ENCODE data around the gene CNNM2.
"Not testable (repeated sequence)": the region's sequence is repeated elsewhere in the genome, so short reads cannot be mapped to it uniquely, and the experiment has no call there.

CNNM2 gene

DNA sequence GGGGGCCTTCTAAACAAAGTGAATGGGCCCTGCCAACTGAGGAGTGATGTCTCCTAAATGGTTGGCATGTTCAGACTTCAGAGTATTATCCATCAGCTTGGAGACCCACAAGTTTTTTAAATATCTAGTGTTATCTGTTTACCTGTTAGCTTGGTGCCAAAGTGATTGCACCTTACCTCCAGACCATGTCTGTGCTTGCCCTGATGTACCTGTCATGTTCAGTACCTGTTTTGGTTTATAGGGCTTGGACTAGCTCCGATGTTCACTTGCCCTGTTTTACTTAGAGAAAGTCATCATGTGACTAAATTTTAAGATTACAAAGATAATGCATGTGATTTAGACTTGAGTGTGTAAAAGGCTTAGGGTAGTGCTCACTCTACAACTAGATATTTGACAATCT is 67.7 kb downstream of the CNNM2 start:
- no peak for DNase-seq (ENCODE audit: low read depth, low spot score)
- Histone ChIP-seq H3K27me3 (ENCODE audit: control insufficient read depth, insufficient read depth, low read length) (no peaks in the 10 kb centered on the region), H3K4me3 (ENCODE audit: low read length) (no peak overlapping the region), H3K9me3 (ENCODE audit: control insufficient read depth, insufficient read depth, low read length) (no peaks in the 10 kb centered on the region), H3K27ac (ENCODE audit: low read length) (no peak overlapping the region), H3K36me3 (ENCODE audit: control insufficient read depth, insufficient read depth, low read length) (no peaks in the 10 kb centered on the region), H3K4me1 (ENCODE audit: control insufficient read depth, insufficient read depth, low read length) (no peaks in the 10 kb centered on the region; the same call in 1 of the 2 replicates)
- no CpG with 5 or more reads among the region's 1 CpG for WGBS (ENCODE audit: insufficient coverage, insufficient read length)

DNA sequence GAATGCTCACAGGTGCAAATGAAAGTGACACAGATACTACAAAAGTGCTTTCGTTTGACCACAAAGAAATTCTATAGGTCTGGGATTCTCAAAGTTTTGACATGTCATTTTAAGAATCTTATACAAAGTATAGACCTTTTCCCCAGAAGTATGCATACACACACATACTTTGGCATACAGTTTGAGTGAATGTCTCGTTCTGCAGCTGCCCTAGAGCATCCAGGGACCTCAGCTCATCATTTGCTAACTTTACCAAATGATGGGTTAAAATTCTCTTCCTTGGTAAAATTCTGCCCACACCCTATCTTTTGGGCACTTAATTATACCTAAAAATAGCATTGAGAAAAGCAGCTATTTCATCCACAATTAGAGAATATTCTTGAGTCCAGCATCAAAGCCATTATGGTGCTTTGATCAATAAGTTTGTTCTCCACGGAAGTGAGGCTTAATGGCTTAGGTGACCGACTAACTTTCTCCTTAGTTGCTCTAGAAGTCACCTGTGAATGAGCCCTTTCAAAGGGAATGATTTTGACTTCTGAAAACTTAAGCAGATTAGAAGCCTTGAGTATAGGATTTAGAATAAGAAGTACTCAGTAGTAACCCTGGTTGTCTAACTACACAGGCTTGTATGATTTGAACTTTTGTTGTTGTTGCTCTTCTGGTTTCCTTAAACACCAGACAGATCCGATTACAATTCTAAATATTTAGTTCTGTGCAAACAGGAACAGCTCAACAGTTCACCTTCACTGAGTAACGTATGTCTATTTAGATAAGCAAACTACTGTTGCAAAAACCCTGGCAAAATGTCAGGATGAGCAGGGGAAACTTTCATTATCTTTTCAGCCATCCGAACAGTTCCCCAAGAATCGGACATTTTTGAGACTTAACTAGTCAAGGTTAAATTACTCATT is 70.6 kb downstream of the CNNM2 start:
- DNase-seq (ENCODE audit: low read depth, low spot score): no peak
- Histone ChIP-seq H3K9me3 (ENCODE audit: control insufficient read depth, insufficient read depth, low read length) (no peaks in the 10 kb centered on the region), H3K36me3 (ENCODE audit: control insufficient read depth, insufficient read depth, low read length) (no peaks in the 10 kb centered on the region), H3K27me3 (ENCODE audit: control insufficient read depth, insufficient read depth, low read length) (no peaks in the 10 kb centered on the region), H3K4me1 (ENCODE audit: control insufficient read depth, insufficient read depth, low read length) (no peaks in the 10 kb centered on the region), H3K4me3 (ENCODE audit: low read length) (no peak overlapping the region), H3K27ac (ENCODE audit: low read length) (no peak overlapping the region)
- no CpG with 5 or more reads among the region's 8 CpGs for WGBS (ENCODE audit: insufficient coverage, insufficient read length)

DNA sequence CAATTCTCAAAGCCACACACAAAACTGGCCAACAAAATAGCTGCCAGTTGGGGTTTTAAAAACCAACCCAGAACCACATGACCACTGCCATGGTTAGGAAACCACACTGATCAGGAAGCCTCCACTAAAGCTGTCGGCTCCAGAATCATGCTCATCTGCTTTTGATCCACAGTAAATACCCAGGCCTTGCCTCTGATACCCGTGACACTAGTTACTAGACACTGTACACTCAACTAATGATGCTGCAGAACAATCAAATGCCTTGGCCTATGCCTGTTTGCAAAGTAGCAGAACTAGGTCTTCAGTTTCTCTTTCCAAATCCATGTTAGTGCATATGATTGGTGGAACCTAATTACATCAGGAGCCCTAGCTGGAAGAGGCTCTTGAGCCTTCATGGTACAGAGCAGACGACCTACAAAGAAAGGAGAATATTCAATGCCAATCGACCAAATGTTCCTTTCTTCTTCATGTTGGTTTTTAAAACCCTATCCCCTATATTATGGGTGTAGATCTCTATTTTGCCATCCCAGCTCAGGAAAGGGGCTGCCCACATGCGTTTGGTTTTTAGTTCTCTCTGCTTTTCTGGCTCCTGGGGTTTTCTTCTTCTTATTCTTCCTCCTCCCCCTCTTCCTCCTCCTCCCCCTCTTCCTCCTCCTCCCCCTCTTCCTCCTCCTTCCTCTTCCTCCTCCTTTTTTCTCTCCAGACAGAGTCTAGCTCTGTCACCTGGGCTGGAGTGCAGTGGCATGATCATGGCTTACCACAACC is 76.6 kb downstream of the CNNM2 start:
- no peaks in the 10 kb centered on the region for H3K4me1 ChIP-seq (ENCODE audit: control insufficient read depth, insufficient read depth, low read length)
- no peak overlapping the region for H3K27ac ChIP-seq (ENCODE audit: low read length)
- no peaks in the 10 kb centered on the region for H3K36me3 ChIP-seq (ENCODE audit: control insufficient read depth, insufficient read depth, low read length)
- H3K9me3 ChIP-seq (ENCODE audit: control insufficient read depth, insufficient read depth, low read length): no peaks in the 10 kb centered on the region
- H3K4me3 ChIP-seq (ENCODE audit: low read length): no peak overlapping the region
- H3K27me3 ChIP-seq (ENCODE audit: control insufficient read depth, insufficient read depth, low read length): no peaks in the 10 kb centered on the region
- no peak for DNase-seq (ENCODE audit: low read depth, low spot score)
- WGBS (ENCODE audit: insufficient coverage, insufficient read length): no CpG with 5 or more reads among the region's 5 CpGs

DNA sequence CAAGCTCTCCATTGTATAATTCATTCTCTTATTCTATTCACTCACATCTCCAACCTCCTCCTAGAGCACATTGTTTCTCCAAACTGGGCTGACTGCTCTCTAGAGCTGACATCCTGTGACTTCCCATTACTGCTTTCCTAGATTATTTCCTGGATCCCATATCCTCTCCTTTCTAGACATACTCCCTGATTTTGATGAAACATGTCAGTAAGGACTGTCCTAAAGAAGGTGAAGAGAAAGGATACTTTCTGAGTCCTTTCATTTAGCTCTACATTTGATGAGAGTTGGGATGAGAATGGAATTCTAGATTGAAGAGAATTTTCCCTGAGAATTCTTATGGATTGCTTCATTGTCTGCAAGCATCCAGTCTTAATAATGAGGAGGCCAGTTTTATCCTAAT is 78.8 kb downstream of the CNNM2 start:
- H3K9me3 ChIP-seq (ENCODE audit: control insufficient read depth, insufficient read depth, low read length): no peaks in the 10 kb centered on the region
- no peak overlapping the region for H3K27ac ChIP-seq (ENCODE audit: low read length)
- DNase-seq (ENCODE audit: low read depth, low spot score): no peak
- H3K27me3 ChIP-seq (ENCODE audit: control insufficient read depth, insufficient read depth, low read length): no peaks in the 10 kb centered on the region
- H3K36me3 ChIP-seq (ENCODE audit: control insufficient read depth, insufficient read depth, low read length): no peaks in the 10 kb centered on the region
- H3K4me1 ChIP-seq (ENCODE audit: control insufficient read depth, insufficient read depth, low read length): no peaks in the 10 kb centered on the region
- no peak overlapping the region for H3K4me3 ChIP-seq (ENCODE audit: low read length)

DNA sequence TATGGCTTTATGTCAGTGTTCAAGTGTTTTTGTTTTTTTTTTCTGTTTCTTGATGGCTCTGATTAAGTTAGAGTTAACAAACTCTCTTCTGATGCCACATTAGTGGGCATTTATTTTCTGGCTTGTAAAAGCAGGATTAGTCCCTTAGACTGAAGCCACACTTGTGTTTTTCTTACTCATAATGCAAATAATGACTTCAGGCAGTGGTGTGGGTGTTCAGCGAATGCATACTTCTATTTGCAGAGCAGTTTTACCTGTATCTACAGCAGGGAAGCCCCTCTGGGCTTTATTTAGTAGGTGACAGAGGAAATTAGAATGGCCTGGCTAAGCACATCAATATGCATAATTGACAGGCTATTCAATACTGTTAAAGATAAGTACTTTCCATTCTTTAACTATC is 79.9 kb downstream of the CNNM2 start:
- H3K36me3 ChIP-seq (ENCODE audit: control insufficient read depth, insufficient read depth, low read length): no peaks in the 10 kb centered on the region
- H3K9me3 ChIP-seq (ENCODE audit: control insufficient read depth, insufficient read depth, low read length): no peaks in the 10 kb centered on the region
- no peaks in the 10 kb centered on the region for H3K27me3 ChIP-seq (ENCODE audit: control insufficient read depth, insufficient read depth, low read length)
- H3K27ac ChIP-seq (ENCODE audit: low read length): no peak overlapping the region
- no CpG with 5 or more reads among the region's 1 CpG for WGBS (ENCODE audit: insufficient coverage, insufficient read length)
- H3K4me1 ChIP-seq (ENCODE audit: control insufficient read depth, insufficient read depth, low read length): no peaks in the 10 kb centered on the region
- DNase-seq (ENCODE audit: low read depth, low spot score): no peak
- H3K4me3 ChIP-seq (ENCODE audit: low read length): no peak overlapping the region

DNA sequence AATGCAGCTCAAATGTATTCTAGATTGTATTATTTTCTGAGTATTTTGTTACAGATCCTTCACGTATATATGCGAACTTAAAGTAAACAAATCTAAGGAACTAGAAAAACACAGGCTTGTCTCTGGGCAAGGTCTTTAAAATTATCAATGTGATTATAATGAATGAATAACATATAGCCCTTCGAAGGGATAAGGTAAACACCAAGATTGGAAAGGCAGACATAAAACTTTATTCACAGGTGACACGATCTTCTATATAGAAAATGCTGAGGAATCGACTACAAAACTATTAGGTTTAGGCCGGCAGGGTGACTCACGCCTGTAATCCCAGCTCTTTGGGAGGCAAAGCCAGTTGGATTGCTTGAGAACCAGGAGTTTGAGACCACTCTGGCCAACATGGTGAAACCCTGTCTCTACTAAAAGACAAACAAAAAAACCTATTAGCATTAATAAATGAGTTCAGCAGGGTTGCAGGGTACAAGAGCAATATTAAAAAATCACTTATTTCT is 80.4 kb downstream of the CNNM2 start:
- WGBS (ENCODE audit: insufficient coverage, insufficient read length): no CpG with 5 or more reads among the region's 7 CpGs
- no peaks in the 10 kb centered on the region for H3K4me1 ChIP-seq (ENCODE audit: control insufficient read depth, insufficient read depth, low read length)
- no peaks in the 10 kb centered on the region for H3K36me3 ChIP-seq (ENCODE audit: control insufficient read depth, insufficient read depth, low read length)
- H3K27ac ChIP-seq (ENCODE audit: low read length): no peak overlapping the region
- DNase-seq (ENCODE audit: low read depth, low spot score): no peak
- H3K4me3 ChIP-seq (ENCODE audit: low read length): no peak overlapping the region
- no peaks in the 10 kb centered on the region for H3K27me3 ChIP-seq (ENCODE audit: control insufficient read depth, insufficient read depth, low read length)
- H3K9me3 ChIP-seq (ENCODE audit: control insufficient read depth, insufficient read depth, low read length): no peaks in the 10 kb centered on the region

DNA sequence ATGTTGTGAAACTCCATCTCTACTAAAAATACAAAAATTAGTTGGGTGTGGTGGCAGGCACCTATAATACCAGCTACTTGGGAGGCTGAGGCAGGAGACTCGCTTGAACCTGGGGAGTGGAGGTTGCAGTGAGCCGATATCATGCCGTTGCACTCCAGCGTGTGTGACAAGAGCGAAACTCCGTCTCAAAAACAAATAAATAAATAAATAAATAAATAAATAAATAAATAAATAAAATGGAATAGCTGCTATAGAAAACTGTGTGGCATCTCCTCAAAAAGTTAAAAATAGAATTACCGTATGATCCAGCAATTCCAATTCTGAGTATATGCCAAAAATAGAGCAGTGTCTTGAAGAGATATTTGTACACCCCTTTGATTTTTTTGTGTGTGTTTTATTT is 82.0 kb downstream of the CNNM2 start:
- not testable (repeated sequence) for H3K9me3 ChIP-seq (ENCODE audit: control insufficient read depth, insufficient read depth, low read length); DNase-seq (ENCODE audit: low read depth, low spot score); H3K36me3 ChIP-seq (ENCODE audit: control insufficient read depth, insufficient read depth, low read length); H3K27me3 ChIP-seq (ENCODE audit: control insufficient read depth, insufficient read depth, low read length); H3K4me3 ChIP-seq (ENCODE audit: low read length); H3K4me1 ChIP-seq (ENCODE audit: control insufficient read depth, insufficient read depth, low read length); H3K27ac ChIP-seq (ENCODE audit: low read length)
- WGBS (ENCODE audit: insufficient coverage, insufficient read length): no CpG with 5 or more reads among the region's 7 CpGs

DNA sequence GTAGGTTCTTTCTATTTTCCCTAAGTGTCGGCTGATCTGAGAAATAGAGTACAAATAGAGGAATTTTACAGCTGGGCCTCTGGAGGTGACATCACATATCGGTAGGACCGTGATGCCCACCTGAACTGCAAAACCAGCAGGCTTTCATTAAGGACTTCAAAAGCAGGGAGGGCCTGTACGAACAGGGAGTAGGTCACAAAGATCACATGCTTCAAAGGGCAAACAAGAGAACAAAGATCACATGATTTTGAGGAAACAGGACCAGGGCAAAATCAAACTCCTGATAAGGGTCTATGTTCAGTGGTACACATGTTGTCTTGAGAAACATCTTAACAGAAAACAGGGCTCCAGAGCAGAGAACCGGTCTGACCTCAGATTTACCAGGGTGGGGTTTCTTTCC is 88.9 kb downstream of the CNNM2 start:
- Histone ChIP-seq H3K4me1 (ENCODE audit: control insufficient read depth, insufficient read depth, low read length) (no peaks in the 10 kb centered on the region), H3K4me3 (ENCODE audit: low read length) (no peak overlapping the region), H3K9me3 (ENCODE audit: control insufficient read depth, insufficient read depth, low read length) (no peaks in the 10 kb centered on the region), H3K27me3 (ENCODE audit: control insufficient read depth, insufficient read depth, low read length) (no peaks in the 10 kb centered on the region), H3K27ac (ENCODE audit: low read length) (no peak overlapping the region), H3K36me3 (ENCODE audit: control insufficient read depth, insufficient read depth, low read length) (no peaks in the 10 kb centered on the region)
- no peak for DNase-seq (ENCODE audit: low read depth, low spot score)
- no CpG with 5 or more reads among the region's 5 CpGs for WGBS (ENCODE audit: insufficient coverage, insufficient read length)

DNA sequence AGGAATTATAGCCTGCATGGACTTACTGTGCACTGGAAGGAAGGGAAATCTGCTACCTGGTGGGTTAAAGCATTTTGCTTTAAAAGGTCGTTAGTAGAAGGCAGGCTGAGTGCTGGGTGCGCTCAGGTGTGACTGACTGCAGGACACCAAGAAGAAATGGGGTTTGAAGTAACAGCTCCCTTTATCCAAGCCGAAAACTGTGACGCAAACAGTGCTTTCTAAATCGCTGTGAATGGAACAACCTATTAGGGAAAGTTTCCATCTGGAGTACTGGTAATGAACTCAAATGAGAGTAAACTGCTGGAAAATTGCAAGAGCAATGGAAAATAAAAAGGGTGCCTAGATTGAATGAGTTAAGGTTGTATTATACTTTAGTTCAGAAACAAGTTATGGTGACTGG is 95.3 kb downstream of the CNNM2 start:
- H3K4me3 ChIP-seq (ENCODE audit: low read length): no peak overlapping the region
- H3K4me1 ChIP-seq (ENCODE audit: control insufficient read depth, insufficient read depth, low read length): no peaks in the 10 kb centered on the region
- H3K36me3 ChIP-seq (ENCODE audit: control insufficient read depth, insufficient read depth, low read length): no peaks in the 10 kb centered on the region
- WGBS (ENCODE audit: insufficient coverage, insufficient read length): no CpG with 5 or more reads among the region's 5 CpGs
- H3K27me3 ChIP-seq (ENCODE audit: control insufficient read depth, insufficient read depth, low read length): no peaks in the 10 kb centered on the region
- DNase-seq (ENCODE audit: low read depth, low spot score): no peak
- no peaks in the 10 kb centered on the region for H3K9me3 ChIP-seq (ENCODE audit: control insufficient read depth, insufficient read depth, low read length)
- H3K27ac ChIP-seq (ENCODE audit: low read length): no peak overlapping the region

DNA sequence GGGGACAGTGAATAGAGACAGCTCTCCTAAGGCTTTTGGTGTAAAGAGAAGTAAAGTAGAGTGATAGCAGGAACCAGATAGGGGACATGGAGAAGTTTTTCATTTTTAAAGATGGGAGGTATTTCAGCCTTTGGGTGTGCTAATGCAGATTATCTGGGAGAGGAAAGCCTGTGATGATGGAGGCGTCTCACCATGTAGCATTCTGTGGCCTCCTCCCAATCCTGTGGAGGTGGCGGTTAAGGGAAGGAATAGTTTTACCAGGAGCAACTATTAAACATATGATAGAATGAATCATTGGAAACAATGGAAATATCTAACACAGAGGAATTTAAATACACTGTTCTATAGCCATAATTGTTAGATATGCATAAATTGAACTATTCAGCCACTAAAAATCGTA is 101.3 kb downstream of the CNNM2 start:
- H3K4me1 ChIP-seq (ENCODE audit: control insufficient read depth, insufficient read depth, low read length): 0 out of 2 replicates have a peak, but pooled peaks cover 2% of the 10 kb centered on the region
- no peak for DNase-seq (ENCODE audit: low read depth, low spot score)
- H3K9me3 ChIP-seq (ENCODE audit: control insufficient read depth, insufficient read depth, low read length): no peaks in the 10 kb centered on the region
- WGBS (ENCODE audit: insufficient coverage, insufficient read length): no CpG with 5 or more reads among the region's 3 CpGs
- H3K36me3 ChIP-seq (ENCODE audit: control insufficient read depth, insufficient read depth, low read length): no peaks in the 10 kb centered on the region
- H3K27me3 ChIP-seq (ENCODE audit: control insufficient read depth, insufficient read depth, low read length): no peaks in the 10 kb centered on the region
- no peak overlapping the region for H3K4me3 ChIP-seq (ENCODE audit: low read length)
- no peak overlapping the region for H3K27ac ChIP-seq (ENCODE audit: low read length)

Data from iPS DF 6.9 (cell line).